ENCODE results near the gene FRMPD4.

Gene FRMPD4

DNA sequence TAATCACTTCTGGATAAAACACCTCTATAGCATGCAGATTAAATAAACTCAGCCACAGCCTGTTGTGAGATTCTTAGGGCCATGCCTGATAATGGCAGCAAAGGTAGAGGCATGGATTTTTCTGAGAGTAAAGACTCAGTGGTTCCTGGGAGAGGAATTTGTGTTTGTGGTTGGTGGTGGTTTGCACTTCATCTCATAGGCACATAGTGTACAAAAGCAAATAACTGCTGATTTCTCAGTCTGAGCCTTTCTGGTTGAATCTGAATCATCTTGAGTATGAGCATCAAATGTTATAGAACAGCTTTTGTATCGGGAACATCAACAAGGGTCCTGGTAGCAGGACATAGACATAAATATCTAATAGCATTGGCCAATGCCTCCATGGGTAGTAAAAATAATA lies 274.3 kb downstream of the FRMPD4 start:
- H3K4me3 ChIP-seq (ENCODE audit: low read depth in 1 of 2, low read length in 2 of 2) = no peak overlapping the region
- H3K36me3 ChIP-seq (ENCODE audit: control insufficient read depth in 1 of 2, insufficient read depth in 2 of 2, low read length in 2 of 2) = no peaks in the 10 kb centered on the region
- H3K27ac ChIP-seq (ENCODE audit: low read depth, low read length) = no peak overlapping the region
- H3K27me3 ChIP-seq (ENCODE audit: control insufficient read depth in 1 of 2, insufficient read depth in 2 of 2, low read length in 2 of 2) = no peaks in the 10 kb centered on the region
- no peaks in the 10 kb centered on the region for H3K4me1 ChIP-seq (ENCODE audit: control insufficient read depth in 1 of 2, insufficient read depth in 2 of 2, low read length in 2 of 2)
- H3K9me3 ChIP-seq (ENCODE audit: control insufficient read depth in 1 of 2, low read length in 2 of 2) = no peaks in the 10 kb centered on the region
- H3K9ac ChIP-seq (ENCODE audit: low read depth in 1 of 2, low read length in 2 of 2) = no peak overlapping the region

DNA sequence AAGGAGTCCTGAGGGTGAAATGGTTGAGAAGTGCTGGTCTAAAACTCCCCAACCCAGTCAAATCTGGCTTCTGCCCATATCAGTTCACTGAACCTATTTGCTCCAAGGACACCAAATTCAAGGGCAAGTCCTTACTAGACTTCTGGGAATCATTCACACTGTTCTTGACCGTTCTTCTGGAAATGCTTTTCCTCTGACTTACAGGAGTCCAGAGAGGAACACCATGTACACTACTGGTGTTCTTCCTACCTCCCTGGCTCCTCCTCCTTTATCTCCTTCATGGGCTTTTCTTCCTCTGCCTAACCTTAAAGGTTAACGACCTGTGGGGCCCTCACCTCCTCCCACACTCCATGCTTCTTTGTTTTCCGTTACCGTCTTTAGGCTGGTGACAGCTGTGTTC lies 281.3 kb downstream of the FRMPD4 start:
- Histone ChIP-seq H3K4me1 (ENCODE audit: control insufficient read depth in 1 of 2, insufficient read depth in 2 of 2, low read length in 2 of 2) (no peaks in the 10 kb centered on the region), H3K9ac (ENCODE audit: low read depth in 1 of 2, low read length in 2 of 2) (no peak overlapping the region), H3K36me3 (ENCODE audit: control insufficient read depth in 1 of 2, insufficient read depth in 2 of 2, low read length in 2 of 2) (no peaks in the 10 kb centered on the region), H3K9me3 (ENCODE audit: control insufficient read depth in 1 of 2, low read length in 2 of 2) (no peaks in the 10 kb centered on the region), H3K27ac (ENCODE audit: low read depth, low read length) (no peak overlapping the region), H3K4me3 (ENCODE audit: low read depth in 1 of 2, low read length in 2 of 2) (no peak overlapping the region), H3K27me3 (ENCODE audit: control insufficient read depth in 1 of 2, insufficient read depth in 2 of 2, low read length in 2 of 2) (no peaks in the 10 kb centered on the region)

DNA sequence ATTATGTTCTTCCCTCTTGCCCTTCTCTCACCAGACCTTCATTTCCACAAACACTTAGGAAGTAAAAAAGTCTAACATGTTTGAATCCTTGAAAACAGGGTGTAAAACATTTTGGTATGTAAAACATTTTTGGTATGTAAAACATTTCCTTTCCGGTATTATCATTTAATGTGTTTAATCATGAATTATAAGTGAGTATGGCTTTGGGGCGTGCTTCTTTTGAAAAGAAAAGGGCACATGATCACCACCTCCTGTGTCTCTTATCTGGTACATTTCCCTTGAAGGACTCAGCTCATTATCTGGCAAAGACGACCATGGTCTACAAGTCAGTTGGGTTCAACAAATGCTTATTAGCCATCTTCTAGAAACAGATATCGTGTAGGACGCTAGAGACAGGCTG lies 283.6 kb downstream of the FRMPD4 start:
- Histone ChIP-seq H3K9ac (ENCODE audit: low read depth in 1 of 2, low read length in 2 of 2) (no peak overlapping the region), H3K36me3 (ENCODE audit: control insufficient read depth in 1 of 2, insufficient read depth in 2 of 2, low read length in 2 of 2) (no peaks in the 10 kb centered on the region), H3K27me3 (ENCODE audit: control insufficient read depth in 1 of 2, insufficient read depth in 2 of 2, low read length in 2 of 2) (no peaks in the 10 kb centered on the region), H3K4me3 (ENCODE audit: low read depth in 1 of 2, low read length in 2 of 2) (no peak overlapping the region), H3K4me1 (ENCODE audit: control insufficient read depth in 1 of 2, insufficient read depth in 2 of 2, low read length in 2 of 2) (no peaks in the 10 kb centered on the region), H3K9me3 (ENCODE audit: control insufficient read depth in 1 of 2, low read length in 2 of 2) (no peaks in the 10 kb centered on the region), H3K27ac (ENCODE audit: low read depth, low read length) (no peak overlapping the region)

DNA sequence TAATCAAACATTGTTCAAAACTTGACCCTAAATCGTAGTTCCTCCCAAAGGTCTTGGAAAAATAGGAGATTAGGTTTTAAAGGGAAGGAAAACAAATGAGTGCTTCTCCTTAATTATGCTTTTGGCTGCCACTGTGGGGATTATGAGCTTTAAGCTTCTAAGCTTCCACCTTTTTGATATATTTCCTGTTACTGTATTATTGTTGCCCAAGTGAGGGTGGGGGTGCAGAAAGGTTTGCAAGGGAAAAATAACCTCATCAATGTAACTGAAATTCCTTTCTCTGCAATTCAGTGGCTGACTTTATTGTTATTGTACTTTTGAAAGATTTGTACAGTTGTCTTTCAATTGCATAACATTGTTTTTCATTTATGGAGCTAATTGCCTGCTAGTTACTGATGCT lies 285.1 kb downstream of the FRMPD4 start:
- no peaks in the 10 kb centered on the region for H3K4me1 ChIP-seq (ENCODE audit: control insufficient read depth in 1 of 2, insufficient read depth in 2 of 2, low read length in 2 of 2)
- H3K9ac ChIP-seq (ENCODE audit: low read depth in 1 of 2, low read length in 2 of 2) = no peak overlapping the region
- no peaks in the 10 kb centered on the region for H3K9me3 ChIP-seq (ENCODE audit: control insufficient read depth in 1 of 2, low read length in 2 of 2)
- H3K27me3 ChIP-seq (ENCODE audit: control insufficient read depth in 1 of 2, insufficient read depth in 2 of 2, low read length in 2 of 2) = no peaks in the 10 kb centered on the region
- H3K27ac ChIP-seq (ENCODE audit: low read depth, low read length) = no peak overlapping the region
- no peak overlapping the region for H3K4me3 ChIP-seq (ENCODE audit: low read depth in 1 of 2, low read length in 2 of 2)
- H3K36me3 ChIP-seq (ENCODE audit: control insufficient read depth in 1 of 2, insufficient read depth in 2 of 2, low read length in 2 of 2) = no peaks in the 10 kb centered on the region

- no peak overlapping the region for H3K27ac ChIP-seq (ENCODE audit: low read depth, low read length)
Measured at GRCh38 chrX:12425496-12425895, 287.2 kb downstream of the FRMPD4 start.

GRCh38 chrX:12426420-12426819 lies 288.1 kb downstream of the FRMPD4 start:
- H3K27me3 ChIP-seq (ENCODE audit: control insufficient read depth in 1 of 2, insufficient read depth in 2 of 2, low read length in 2 of 2) = no peaks in the 10 kb centered on the region
- no peaks in the 10 kb centered on the region for H3K9me3 ChIP-seq (ENCODE audit: control insufficient read depth in 1 of 2, low read length in 2 of 2)
- no peak overlapping the region for H3K27ac ChIP-seq (ENCODE audit: low read depth, low read length)
- no peak overlapping the region for H3K9ac ChIP-seq (ENCODE audit: low read depth in 1 of 2, low read length in 2 of 2)
- no peaks in the 10 kb centered on the region for H3K4me1 ChIP-seq (ENCODE audit: control insufficient read depth in 1 of 2, insufficient read depth in 2 of 2, low read length in 2 of 2)
- H3K36me3 ChIP-seq (ENCODE audit: control insufficient read depth in 1 of 2, insufficient read depth in 2 of 2, low read length in 2 of 2) = no peaks in the 10 kb centered on the region
- H3K4me3 ChIP-seq (ENCODE audit: low read depth in 1 of 2, low read length in 2 of 2) = no peak overlapping the region

More at GRCh38 chrX:12425496-12425895, 287.2 kb downstream of the FRMPD4 start:
- Histone ChIP-seq H3K4me3 (ENCODE audit: low read depth in 1 of 2, low read length in 2 of 2) (no peak overlapping the region), H3K9me3 (ENCODE audit: control insufficient read depth in 1 of 2, low read length in 2 of 2) (no peaks in the 10 kb centered on the region), H3K27me3 (ENCODE audit: control insufficient read depth in 1 of 2, insufficient read depth in 2 of 2, low read length in 2 of 2) (no peaks in the 10 kb centered on the region), H3K36me3 (ENCODE audit: control insufficient read depth in 1 of 2, insufficient read depth in 2 of 2, low read length in 2 of 2) (no peaks in the 10 kb centered on the region), H3K4me1 (ENCODE audit: control insufficient read depth in 1 of 2, insufficient read depth in 2 of 2, low read length in 2 of 2) (no peaks in the 10 kb centered on the region), H3K9ac (ENCODE audit: low read depth in 1 of 2, low read length in 2 of 2) (no peak overlapping the region)

GRCh38 chrX:12434493-12434892 lies 296.2 kb downstream of the FRMPD4 start:
- Histone ChIP-seq H3K36me3 (ENCODE audit: control insufficient read depth in 1 of 2, insufficient read depth in 2 of 2, low read length in 2 of 2) (no peaks in the 10 kb centered on the region), H3K27me3 (ENCODE audit: control insufficient read depth in 1 of 2, insufficient read depth in 2 of 2, low read length in 2 of 2) (no peaks in the 10 kb centered on the region), H3K9me3 (ENCODE audit: control insufficient read depth in 1 of 2, low read length in 2 of 2) (no peaks in the 10 kb centered on the region), H3K9ac (ENCODE audit: low read depth in 1 of 2, low read length in 2 of 2) (no peak overlapping the region), H3K4me3 (ENCODE audit: low read depth in 1 of 2, low read length in 2 of 2) (no peak overlapping the region), H3K27ac (ENCODE audit: low read depth, low read length) (no peak overlapping the region), H3K4me1 (ENCODE audit: control insufficient read depth in 1 of 2, insufficient read depth in 2 of 2, low read length in 2 of 2) (no peaks in the 10 kb centered on the region)

DNA sequence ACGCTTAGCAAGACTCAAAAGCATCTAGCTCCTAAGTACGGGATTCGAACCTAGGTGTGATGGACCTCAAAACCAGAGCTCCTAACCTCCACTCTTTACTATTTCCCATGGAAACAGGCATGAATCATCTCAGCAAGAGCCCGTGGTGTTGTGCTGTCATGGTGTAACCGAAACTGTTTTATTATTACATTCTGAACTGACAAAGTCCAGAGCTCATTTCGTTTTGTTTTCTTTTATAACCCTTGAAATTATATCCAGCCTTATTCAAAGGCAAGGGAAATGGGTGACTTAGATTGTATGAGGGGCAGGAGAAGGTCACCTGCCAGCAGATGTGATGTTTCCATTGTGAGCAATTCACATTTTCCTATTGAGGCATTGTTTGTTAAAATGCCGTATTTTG lies 301.1 kb downstream of the FRMPD4 start:
- no peaks in the 10 kb centered on the region for H3K36me3 ChIP-seq (ENCODE audit: control insufficient read depth in 1 of 2, insufficient read depth in 2 of 2, low read length in 2 of 2)
- H3K27ac ChIP-seq (ENCODE audit: low read depth, low read length) = no peak overlapping the region
- no peak overlapping the region for H3K4me3 ChIP-seq (ENCODE audit: low read depth in 1 of 2, low read length in 2 of 2)
- no peaks in the 10 kb centered on the region for H3K4me1 ChIP-seq (ENCODE audit: control insufficient read depth in 1 of 2, insufficient read depth in 2 of 2, low read length in 2 of 2)
- no peak overlapping the region for H3K9ac ChIP-seq (ENCODE audit: low read depth in 1 of 2, low read length in 2 of 2)
- H3K27me3 ChIP-seq (ENCODE audit: control insufficient read depth in 1 of 2, insufficient read depth in 2 of 2, low read length in 2 of 2) = no peaks in the 10 kb centered on the region
- no peaks in the 10 kb centered on the region for H3K9me3 ChIP-seq (ENCODE audit: control insufficient read depth in 1 of 2, low read length in 2 of 2)

GRCh38 chrX:12440246-12440645 lies 302.0 kb downstream of the FRMPD4 start:
- no peaks in the 10 kb centered on the region for H3K36me3 ChIP-seq (ENCODE audit: control insufficient read depth in 1 of 2, insufficient read depth in 2 of 2, low read length in 2 of 2)
- H3K27me3 ChIP-seq (ENCODE audit: control insufficient read depth in 1 of 2, insufficient read depth in 2 of 2, low read length in 2 of 2) = no peaks in the 10 kb centered on the region
- H3K9ac ChIP-seq (ENCODE audit: low read depth in 1 of 2, low read length in 2 of 2) = no peak overlapping the region
- H3K4me1 ChIP-seq (ENCODE audit: control insufficient read depth in 1 of 2, insufficient read depth in 2 of 2, low read length in 2 of 2) = no peaks in the 10 kb centered on the region
- no peak overlapping the region for H3K27ac ChIP-seq (ENCODE audit: low read depth, low read length)
- no peaks in the 10 kb centered on the region for H3K9me3 ChIP-seq (ENCODE audit: control insufficient read depth in 1 of 2, low read length in 2 of 2)
- H3K4me3 ChIP-seq (ENCODE audit: low read depth in 1 of 2, low read length in 2 of 2) = no peak overlapping the region

- H3K36me3 ChIP-seq (ENCODE audit: control insufficient read depth in 1 of 2, insufficient read depth in 2 of 2, low read length in 2 of 2) = no peaks in the 10 kb centered on the region
- H3K9me3 ChIP-seq (ENCODE audit: control insufficient read depth in 1 of 2, low read length in 2 of 2) = no peaks in the 10 kb centered on the region
- H3K27me3 ChIP-seq (ENCODE audit: control insufficient read depth in 1 of 2, insufficient read depth in 2 of 2, low read length in 2 of 2) = no peaks in the 10 kb centered on the region
- no peak overlapping the region for H3K27ac ChIP-seq (ENCODE audit: low read depth, low read length)
- H3K4me3 ChIP-seq (ENCODE audit: low read depth in 1 of 2, low read length in 2 of 2) = no peak overlapping the region
- H3K4me1 ChIP-seq (ENCODE audit: control insufficient read depth in 1 of 2, insufficient read depth in 2 of 2, low read length in 2 of 2) = no peaks in the 10 kb centered on the region
- H3K9ac ChIP-seq (ENCODE audit: low read depth in 1 of 2, low read length in 2 of 2) = no peak overlapping the region
Measured at GRCh38 chrX:12441381-12442128, 303.3 kb downstream of the FRMPD4 start.
